Type B pancreatic cell (in vitro differentiated cells): ENCODE data around the gene MAGEA9B. TPM values are rescaled to one million over a fixed set of nuclear protein-coding genes. Genes with fewer than 3 reads are reported as not detected.
"Not testable (repeated sequence)": the region's sequence is repeated elsewhere in the genome, so short reads cannot be mapped to it uniquely, and the experiment has no call there.

Experiments used
- DNase-seq: peaks from one replicate; pipeline ENCODE4 v3.0.0; 2021; ENCODE audit warnings: mixed read lengths; ENCODE audit not compliant: unreplicated experiment; ENCODE audit errors: extremely low spot score
- H3K27ac Mint-ChIP-seq: 2 replicates; pipeline ENCODE4 v1.8.0; 2021; ENCODE audit warnings: mild to moderate bottlenecking, mixed read lengths
- H3K27me3 Mint-ChIP-seq: 2 replicates; pipeline ENCODE4 v1.8.0; 2021; ENCODE audit warnings: mixed read lengths
- H3K36me3 Mint-ChIP-seq: 2 replicates; pipeline ENCODE4 v1.8.0; 2021; ENCODE audit warnings: mixed read lengths
- H3K4me1 Mint-ChIP-seq: one replicate; pipeline ENCODE4 v1.8.0; 2021; ENCODE audit warnings: mixed read lengths; ENCODE audit not compliant: unreplicated experiment
- H3K4me3 Mint-ChIP-seq: 2 replicates; pipeline ENCODE4 v1.8.0; 2021; ENCODE audit warnings: mild to moderate bottlenecking, mixed read lengths
- H3K9me3 Mint-ChIP-seq: 2 replicates; pipeline ENCODE4 v1.8.0; 2021; ENCODE audit warnings: mixed read lengths
- total RNA-seq: library from RNA; stranded (reverse); gene quantifications from 2 replicates; pipeline ENCODE4 v1.2.1, GENCODE V29; 2021; ENCODE audit warnings: low replicate concordance
- TF ChIP-seq, protein P1 (sequence below): fragments of 200-600 bp; sonication (generic); conservative IDR thresholded peaks from 2 replicates; pipeline ENCODE4 v1.5.0; 2021; ENCODE audit warnings: antibody characterized with exemption, mild to moderate bottlenecking

MAGEA9B gene
- total RNA-seq, 1 donor from 2014 or later: not detected

DNA sequence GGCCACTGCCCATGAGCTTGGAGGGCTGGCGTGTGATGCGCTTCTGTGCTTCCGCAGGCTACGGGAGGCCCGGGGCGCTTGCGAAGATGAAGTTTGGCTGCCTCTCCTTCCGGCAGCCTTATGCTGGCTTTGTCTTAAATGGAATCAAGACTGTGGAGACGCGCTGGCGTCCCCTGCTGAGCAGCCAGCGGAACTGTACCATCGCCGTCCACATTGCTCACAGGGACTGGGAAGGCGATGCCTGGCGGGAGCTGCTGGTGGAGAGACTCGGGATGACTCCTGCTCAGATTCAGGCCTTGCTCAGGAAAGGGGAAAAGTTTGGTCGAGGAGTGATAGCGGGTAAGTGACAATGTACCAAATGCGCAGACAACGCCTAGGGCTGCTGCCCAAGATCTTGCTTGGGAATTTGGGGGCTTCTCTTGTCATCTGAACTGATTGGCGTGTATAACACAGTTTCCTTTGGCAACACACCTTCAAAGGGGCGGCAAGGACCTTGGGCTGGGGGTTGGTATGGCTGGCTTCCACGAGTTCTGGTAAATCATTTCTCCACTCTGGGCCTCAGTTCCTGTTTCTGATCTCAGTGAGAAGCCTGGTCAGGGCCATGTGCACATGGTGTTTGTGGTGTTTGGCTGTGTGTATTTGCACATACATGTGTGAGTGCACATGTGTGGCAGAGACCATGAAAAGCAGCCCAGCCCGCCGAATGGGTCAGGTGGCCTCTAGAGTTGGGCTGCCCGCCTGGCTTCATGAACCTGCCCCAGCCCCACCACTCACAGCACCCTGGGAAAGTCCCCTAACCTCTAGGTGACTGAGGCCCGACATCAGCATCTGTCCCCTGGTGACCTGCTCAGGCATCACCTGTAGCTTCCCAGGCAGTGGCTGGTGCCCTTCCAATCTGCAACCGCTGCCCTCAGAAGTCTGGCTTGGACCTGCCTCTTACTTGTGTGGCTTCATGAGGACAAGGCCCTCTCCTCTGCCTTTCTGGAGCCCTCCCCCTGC, 41.4 kb downstream of the MAGEA9B start:
- not testable (repeated sequence) for DNase-seq, H3K27ac Mint-ChIP-seq, H3K4me3 Mint-ChIP-seq, H3K9me3 Mint-ChIP-seq, H3K36me3 Mint-ChIP-seq, H3K4me1 Mint-ChIP-seq, H3K27me3 Mint-ChIP-seq
- TF ChIP-seq, protein P1, sequence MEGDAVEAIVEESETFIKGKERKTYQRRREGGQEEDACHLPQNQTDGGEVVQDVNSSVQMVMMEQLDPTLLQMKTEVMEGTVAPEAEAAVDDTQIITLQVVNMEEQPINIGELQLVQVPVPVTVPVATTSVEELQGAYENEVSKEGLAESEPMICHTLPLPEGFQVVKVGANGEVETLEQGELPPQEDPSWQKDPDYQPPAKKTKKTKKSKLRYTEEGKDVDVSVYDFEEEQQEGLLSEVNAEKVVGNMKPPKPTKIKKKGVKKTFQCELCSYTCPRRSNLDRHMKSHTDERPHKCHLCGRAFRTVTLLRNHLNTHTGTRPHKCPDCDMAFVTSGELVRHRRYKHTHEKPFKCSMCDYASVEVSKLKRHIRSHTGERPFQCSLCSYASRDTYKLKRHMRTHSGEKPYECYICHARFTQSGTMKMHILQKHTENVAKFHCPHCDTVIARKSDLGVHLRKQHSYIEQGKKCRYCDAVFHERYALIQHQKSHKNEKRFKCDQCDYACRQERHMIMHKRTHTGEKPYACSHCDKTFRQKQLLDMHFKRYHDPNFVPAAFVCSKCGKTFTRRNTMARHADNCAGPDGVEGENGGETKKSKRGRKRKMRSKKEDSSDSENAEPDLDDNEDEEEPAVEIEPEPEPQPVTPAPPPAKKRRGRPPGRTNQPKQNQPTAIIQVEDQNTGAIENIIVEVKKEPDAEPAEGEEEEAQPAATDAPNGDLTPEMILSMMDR: peak; percentile 31

DNA sequence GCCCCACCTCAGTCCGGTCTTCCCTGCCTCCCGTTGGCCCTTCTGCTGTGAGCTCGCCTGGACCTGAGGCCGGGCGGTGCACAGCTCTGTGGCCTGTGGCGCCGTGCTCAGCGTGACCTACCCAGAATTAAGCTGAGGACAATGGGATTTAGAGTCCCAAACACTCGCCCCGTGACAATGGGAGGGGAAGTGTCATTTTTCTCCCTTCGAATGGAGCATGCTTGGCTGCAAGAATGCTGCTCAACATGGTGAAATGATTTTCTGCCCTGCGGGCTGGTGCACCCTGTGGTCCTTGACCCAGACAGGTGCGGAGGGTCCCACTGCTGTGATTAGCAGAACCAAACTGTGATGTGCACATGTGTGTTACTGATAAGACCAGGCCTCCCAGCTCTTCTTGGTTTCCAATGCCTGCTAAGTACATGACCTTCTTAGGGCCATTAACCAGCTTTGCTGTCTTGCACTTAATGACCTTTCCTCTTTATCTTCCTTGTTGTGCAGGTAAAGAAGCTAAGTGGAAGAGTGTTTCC, 45.7 kb downstream of the MAGEA9B start:
- no peaks in the 10 kb centered on the region for H3K9me3 Mint-ChIP-seq
- no peaks in the 10 kb centered on the region for H3K36me3 Mint-ChIP-seq
- H3K27ac Mint-ChIP-seq: peak overlapping the region; percentile 98
- no peaks in the 10 kb centered on the region for H3K27me3 Mint-ChIP-seq
- H3K4me3 Mint-ChIP-seq: peak overlapping the region; percentile 93
- no peaks in the 10 kb centered on the region for H3K4me1 Mint-ChIP-seq
- DNase-seq: no peak
- TF ChIP-seq, protein P1: no peak

DNA sequence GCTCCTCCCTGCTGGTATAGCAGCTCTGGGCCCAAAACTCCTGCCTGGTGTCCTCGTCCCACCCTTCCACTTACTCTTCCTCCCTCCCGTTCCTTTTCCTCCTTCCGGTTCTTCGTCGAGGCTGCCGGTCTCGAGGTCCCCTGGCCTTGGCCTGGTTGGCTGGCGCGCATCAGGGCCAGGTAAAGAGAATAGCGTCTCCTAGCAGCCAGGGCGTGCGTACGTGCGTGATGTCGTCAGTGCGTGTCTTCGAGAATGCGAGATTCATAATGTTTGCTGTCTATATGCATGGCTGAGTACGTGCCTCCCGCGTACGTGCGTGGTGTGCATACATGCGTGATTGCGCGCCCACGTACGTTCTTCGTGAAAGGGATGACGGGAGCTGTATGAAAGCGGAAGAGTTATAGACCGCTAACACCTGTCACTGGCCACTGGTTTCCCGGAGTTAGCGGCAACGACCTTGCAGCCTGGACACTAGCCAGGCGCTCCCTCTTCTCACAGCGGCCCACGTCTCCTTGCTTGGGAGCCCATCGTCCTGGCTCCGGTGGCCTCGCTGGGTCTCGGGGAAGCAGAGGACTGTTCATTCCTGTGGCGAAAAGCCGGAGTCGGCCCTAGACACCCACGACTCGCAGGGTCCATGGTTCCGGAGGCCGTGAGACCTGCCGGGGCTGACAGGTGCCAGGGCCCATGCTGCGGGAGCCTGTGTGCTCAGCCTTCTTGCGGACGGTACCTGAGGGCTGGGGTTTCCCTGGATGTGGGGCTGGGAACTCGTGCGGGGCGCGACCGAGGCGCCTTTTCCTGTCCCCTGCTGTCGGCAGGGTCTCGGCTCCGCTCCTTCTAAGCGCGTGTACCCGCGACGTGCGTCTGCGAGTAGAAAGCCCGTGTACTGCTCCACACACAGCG, 46.4 kb downstream of the MAGEA9B start, which contains the start of gene EOLA1:
Gene EOLA1, plus strand, starts transcription at position 392 of the 900 bp plus-strand sequence. CDS start 4,619 bp downstream, outside the sequence.
- Mint-ChIP-seq H3K9me3 (no peaks in the 10 kb centered on the region), H3K27me3 (no peaks in the 10 kb centered on the region), H3K4me1 (no peaks in the 10 kb centered on the region)

DNA sequence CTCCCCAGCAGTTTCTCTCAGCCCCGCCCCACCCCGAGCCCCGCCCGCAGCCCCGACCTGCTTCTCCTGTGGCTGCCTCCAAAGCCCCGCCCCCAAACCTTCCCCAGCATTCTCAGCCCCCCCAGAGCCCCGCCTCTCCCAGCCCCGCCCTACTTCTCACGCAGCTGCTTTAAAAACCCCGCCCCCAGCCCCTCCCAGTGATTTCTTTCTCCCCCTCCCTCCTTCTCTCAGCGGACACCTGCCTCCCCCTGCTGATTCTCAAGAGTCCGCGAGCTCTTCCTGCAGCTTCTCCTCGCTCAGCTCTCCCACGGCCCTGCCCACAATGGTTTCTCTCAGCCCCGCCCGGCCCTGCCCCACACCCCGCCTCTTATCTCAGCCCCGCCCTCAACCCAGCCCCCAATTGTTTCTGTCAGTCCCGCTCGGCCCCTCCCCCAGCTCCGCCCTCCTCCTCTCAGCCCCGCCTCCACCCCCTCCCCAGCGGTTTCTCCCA, 47.1 kb downstream of the MAGEA9B start:
- peak overlapping the region; percentile 98 for H3K27ac Mint-ChIP-seq
- no peaks in the 10 kb centered on the region for H3K4me1 Mint-ChIP-seq

More for the DNA sequence above, 46.4 kb downstream of the MAGEA9B start, which contains the start of gene EOLA1:
- DNase-seq: peak; percentile 79
- TF ChIP-seq, protein P1: no peak
- Mint-ChIP-seq H3K27ac (peak within 1 kb of the TSS; percentile 98), H3K4me3 (peak within 1 kb of the TSS; percentile 93), H3K36me3 (no peaks in the 10 kb centered on the region)

More for the DNA sequence above, 47.1 kb downstream of the MAGEA9B start:
- TF ChIP-seq, protein P1: no peak
- Mint-ChIP-seq H3K4me3 (peak overlapping the region; percentile 93), H3K27me3 (no peaks in the 10 kb centered on the region), H3K9me3 (no peaks in the 10 kb centered on the region), H3K36me3 (no peaks in the 10 kb centered on the region)
- DNase-seq: peak; percentile 84
